ENCODE measurements around the gene ULBP1. TPM values are rescaled to one million over a fixed set of nuclear protein-coding genes. Genes with fewer than 3 reads are reported as not detected.

Gene ULBP1
- total RNA-seq, 1 experiment from 2014 or later, result 1.6 TPM

- Histone ChIP-seq H4K5ac (ENCODE audit: insufficient read length, low read depth, low read length) (no peak overlapping the region), H2BK15ac (ENCODE audit: low read depth, low read length) (no peak overlapping the region), H3K27ac (ENCODE audit: insufficient read length, low read depth, low read length) (no peak overlapping the region), H3K9me3 (ENCODE audit: control insufficient read depth, low read depth, low read length) (no peaks in the 10 kb centered on the region), H3K9ac (ENCODE audit: extremely low read depth, insufficient read length, low read length) (no peak overlapping the region), H3K18ac (ENCODE audit: insufficient read length, low read depth, low read length) (peak overlapping the region; percentile 58), H2AFZ (ENCODE audit: low read length) (no peak overlapping the region), H4K8ac (replicated peaks; ENCODE audit: insufficient read length, low read depth, low read length) (no peak overlapping the region), H3K79me1 (ENCODE audit: insufficient read depth, low read depth, low read length, poor library complexity, severe bottlenecking) (no peaks in the 10 kb centered on the region), H3K79me2 (ENCODE audit: insufficient read depth, low read length) (no peaks in the 10 kb centered on the region), H3K23ac (ENCODE audit: insufficient read length, low read depth, low read length) (no peak overlapping the region), H3K4me2 (ENCODE audit: insufficient read depth, insufficient read length, low read length) (peak overlapping the region; percentile 72), H3K4ac (ENCODE audit: low read depth, low read length) (no peak overlapping the region), H2BK5ac (ENCODE audit: insufficient read length, low read length) (no peak overlapping the region), H2BK20ac (ENCODE audit: low read depth, low read length, poor library complexity, severe bottlenecking) (no peak overlapping the region), H2BK12ac (ENCODE audit: insufficient read length, low read depth, low read length) (no peak overlapping the region), H2BK120ac (ENCODE audit: low read depth, low read length, poor library complexity, severe bottlenecking) (no peak overlapping the region), H3K23me2 (ENCODE audit: insufficient read length, low read depth, low read length, poor library complexity, severe bottlenecking) (peaks cover 14% of the 10 kb centered on the region), H3K56ac (ENCODE audit: insufficient read length, low read depth, low read length) (no peak overlapping the region), H3K27me3 (ENCODE audit: insufficient read depth, low read length) (peaks cover 53% of the 10 kb centered on the region), H3K4me1 (ENCODE audit: insufficient read depth, low read length) (0 out of 2 replicates have a peak, but pooled peaks cover 2% of the 10 kb centered on the region), H4K91ac (ENCODE audit: insufficient read length, low read depth, low read length) (no peak overlapping the region), H4K20me1 (ENCODE audit: control insufficient read depth, insufficient read depth, insufficient read length) (no peaks in the 10 kb centered on the region), H3K14ac (ENCODE audit: insufficient read depth, low read length) (peak overlapping the region; percentile 88), H2AK5ac (ENCODE audit: insufficient read length, low read length) (no peak overlapping the region), H3T11ph (ENCODE audit: low read length) (no peak overlapping the region)
- no peak for TF ChIP-seq CTCF (conservative IDR thresholded peaks at IDR 0.05)
- Mint-ChIP-seq H3K36me3 (ENCODE audit: insufficient read depth in 1 of 3, low read depth in 3 of 3) (peaks cover 0 to 4% (median 0%) of the 10 kb centered on the region in 3 experiments; a peak in 2 of 7 replicates), H3K9me3 (no peaks in the 10 kb centered on the region; a peak in 1 of 5 replicates), H3K4me1 (peaks cover 20 to 25% of the 10 kb centered on the region in 2 experiments), H3K4me3 (peak overlapping the region; percentile 83 to 85), H3K27ac (peak overlapping the region in 1 of 3 experiments; percentile 96; a peak in 2 of 7 replicates), H3K27me3 (ENCODE audit: low read depth) (peaks cover 100% of the 10 kb centered on the region)
- no CpG with 5 or more reads among the region's 8 CpGs for WGBS (ENCODE audit: extremely low coverage, insufficient read length, low lambda C conversion rate)
- DNase-seq, result peak; percentile 60
These were observed 606 bp upstream of the ULBP1 start for GRCh38 chr6:149963212-149963461.

Data from H9 (cell line).